Measurements from ENCODE around the gene NANOS3. TPM values are rescaled to one million over a fixed set of nuclear protein-coding genes. Genes with fewer than 3 reads are reported as not detected.

The NANOS3 gene
- total RNA-seq, 1 experiment from 2014 or later = 1.1 TPM

- ChIA-PET CTCF (interaction anchor here (0.6 to 2.1 kb wide), 3 partner anchors 21 to 144 kb away, joined by 3 to 8 read pairs (median 7); no protein-coding TSS in a partner anchor), POLR2A (interaction anchor here (0.8 kb wide), 1 partner anchor 16 kb away, joined by 3 read pairs; no protein-coding TSS in a partner anchor)
- no peak overlapping the region for H3K27ac Mint-ChIP-seq
- DNase-seq (ENCODE audit: low spot score) (no peak), ATAC-seq (no peak)
- H3K4me3 Mint-ChIP-seq = peak overlapping the region; percentile 73
- no peaks in the 10 kb centered on the region for H3K9me3 Mint-ChIP-seq
- no peaks in the 10 kb centered on the region for H3K36me3 Mint-ChIP-seq
- TF ChIP-seq SMAD3 (CRISPR knock-in tag; IDR thresholded peaks at IDR 0.05; ENCODE audit: borderline replicate concordance) (no peak), ZNF138 (CRISPR knock-in tag; conservative IDR thresholded peaks at IDR 0.05) (no peak)
- H3K4me1 Mint-ChIP-seq = peaks cover 36% of the 10 kb centered on the region
- H3K27me3 Mint-ChIP-seq (ENCODE audit: low read depth) = no peaks in the 10 kb centered on the region
These were observed 35.6 kb upstream of the NANOS3 start for GRCh38 chr19:13841086-13841961.

- H3K4me1 Mint-ChIP-seq = peaks cover 42% of the 10 kb centered on the region
- H3K27ac Mint-ChIP-seq = no peak overlapping the region
- no peak for DNase-seq (ENCODE audit: low spot score)
- H3K36me3 Mint-ChIP-seq = no peaks in the 10 kb centered on the region
- ATAC-seq = no peak
- H3K27me3 Mint-ChIP-seq (ENCODE audit: low read depth) = no peaks in the 10 kb centered on the region
- TF ChIP-seq E2F1 (CRISPR knock-in tag; IDR thresholded peaks at IDR 0.05) (no peak), ZMAT4 (CRISPR knock-in tag; IDR thresholded peaks at IDR 0.05) (no peak), ZBTB43 (CRISPR knock-in tag; IDR thresholded peaks at IDR 0.05) (no peak), SMAD3 (CRISPR knock-in tag; IDR thresholded peaks at IDR 0.05; ENCODE audit: borderline replicate concordance) (no peak), ATF6 (CRISPR knock-in tag; IDR thresholded peaks at IDR 0.05) (no peak), ZNF425 (CRISPR knock-in tag; conservative IDR thresholded peaks at IDR 0.05) (no peak), ZNF232 (CRISPR knock-in tag; IDR thresholded peaks at IDR 0.05) (no peak), ZNF532 (CRISPR knock-in tag; IDR thresholded peaks at IDR 0.05; ENCODE audit: borderline replicate concordance) (no peak), ZNF671 (CRISPR knock-in tag; IDR thresholded peaks at IDR 0.05) (no peak), TEAD4 (CRISPR knock-in tag; IDR thresholded peaks at IDR 0.05) (no peak), ATF3 (CRISPR knock-in tag; conservative IDR thresholded peaks at IDR 0.05) (no peak), CREB1 (CRISPR knock-in tag; IDR thresholded peaks at IDR 0.05) (no peak)
- ChIA-PET CTCF (interaction anchor here (0.6 to 2.1 kb wide), 3 partner anchors 20 to 143 kb away, joined by 3 to 8 read pairs (median 7); no protein-coding TSS in a partner anchor), POLR2A (interaction anchor here (0.8 kb wide), 1 partner anchor 17 kb away, joined by 3 read pairs; no protein-coding TSS in a partner anchor)
- H3K9me3 Mint-ChIP-seq = no peaks in the 10 kb centered on the region
- H3K4me3 Mint-ChIP-seq = peak overlapping the region; percentile 73
These were observed 35.0 kb upstream of the NANOS3 start for GRCh38 chr19:13841962-13842290.

All from WTC11 (cell line).